Esophagus mucosa (tissue), 1 donor: Measurements from ENCODE around the gene GPI. TPM values are rescaled to one million over a fixed set of nuclear protein-coding genes. Genes with fewer than 3 reads are reported as not detected.

ENCODE experiments used
- ATAC-seq: fragments of 200-7000 bp; cut with Tn5 transposase; one replicate; pipeline ENCODE4 v1.9.1; 2020
- total RNA-seq: library from RNA; stranded (reverse); gene quantifications from one replicate; pipeline ENCODE4 v1.2.4, GENCODE V29; 2023
- donor health status: DM: yes; HTN: yes; CAD: no.

The GPI gene
- total RNA-seq, 1 donor from 2014 or later = 230 TPM

DNA sequence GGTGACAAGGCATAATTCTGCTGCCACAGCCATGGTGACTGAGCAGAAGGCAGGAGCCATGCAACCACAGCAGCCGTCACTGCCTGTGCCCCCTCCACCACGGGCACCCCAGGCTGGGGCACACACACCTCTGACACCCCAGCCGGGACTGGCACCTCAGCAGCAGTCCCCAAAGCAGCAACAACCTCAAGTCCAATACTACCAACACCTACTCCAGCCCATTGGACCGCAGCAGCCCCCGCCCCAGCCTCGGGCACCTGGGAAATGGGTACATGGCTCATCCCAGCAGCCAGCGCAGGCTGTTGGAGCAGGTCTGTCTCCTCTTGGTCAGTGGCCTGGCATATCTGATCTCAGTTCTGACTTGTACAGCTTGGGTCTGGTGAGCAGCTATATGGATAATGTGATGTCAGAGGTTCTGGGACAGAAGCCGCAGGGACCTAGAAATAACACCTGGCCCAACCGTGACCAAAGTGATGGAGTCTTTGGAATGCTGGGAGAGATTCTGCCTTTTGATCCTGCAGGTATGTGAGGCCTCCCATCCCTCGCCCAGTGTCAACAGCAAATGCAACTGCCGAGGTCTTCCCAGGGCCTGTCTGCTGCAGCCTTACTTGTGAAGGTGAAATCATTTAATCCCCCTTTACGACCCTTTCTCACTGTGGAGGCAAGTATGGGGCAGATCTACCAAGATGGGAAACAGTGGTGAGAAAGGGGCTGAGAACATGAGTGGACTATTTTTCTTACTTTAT lies 22.9 kb upstream of the GPI start:
- ATAC-seq = no peak

DNA sequence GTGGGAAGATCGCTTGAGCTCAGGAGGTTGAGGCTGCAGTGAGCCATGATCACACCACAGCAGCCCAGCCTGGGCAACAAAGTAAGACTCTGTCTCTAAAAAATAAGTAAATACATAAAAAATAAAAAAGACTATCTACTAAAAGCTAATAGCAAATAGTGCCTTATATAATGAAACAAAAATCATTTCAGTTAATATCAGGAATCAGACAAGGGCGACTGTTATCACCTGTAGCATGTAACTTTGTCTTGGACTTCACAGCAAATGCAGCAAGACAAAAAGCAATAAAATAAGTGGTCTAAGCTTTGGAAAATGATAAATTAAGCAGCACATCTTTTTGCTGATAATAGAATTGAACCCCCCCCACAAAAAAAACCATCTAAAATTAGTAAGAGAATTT lies 21.2 kb upstream of the GPI start:
- ATAC-seq = no peak

DNA sequence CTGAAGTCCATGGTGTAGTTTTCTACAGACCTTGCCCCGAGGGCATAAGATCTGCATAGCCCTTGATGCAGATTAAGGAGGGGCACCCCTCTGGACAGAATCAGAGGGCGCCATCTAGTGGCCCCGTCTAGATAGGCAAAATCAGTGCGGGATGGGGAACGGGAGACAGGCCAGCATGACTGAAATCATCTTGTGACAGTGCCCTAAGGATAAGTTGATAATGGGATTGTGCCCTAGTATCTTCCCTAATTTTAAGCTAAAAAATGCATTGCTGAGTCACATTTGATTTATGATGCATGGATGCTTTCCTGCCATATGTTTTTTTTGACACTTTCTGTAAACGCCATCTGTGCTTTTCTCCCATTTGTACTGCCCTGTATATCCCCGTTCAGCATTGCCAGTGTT lies 19.0 kb upstream of the GPI start:
- peak; percentile 62 for ATAC-seq

DNA sequence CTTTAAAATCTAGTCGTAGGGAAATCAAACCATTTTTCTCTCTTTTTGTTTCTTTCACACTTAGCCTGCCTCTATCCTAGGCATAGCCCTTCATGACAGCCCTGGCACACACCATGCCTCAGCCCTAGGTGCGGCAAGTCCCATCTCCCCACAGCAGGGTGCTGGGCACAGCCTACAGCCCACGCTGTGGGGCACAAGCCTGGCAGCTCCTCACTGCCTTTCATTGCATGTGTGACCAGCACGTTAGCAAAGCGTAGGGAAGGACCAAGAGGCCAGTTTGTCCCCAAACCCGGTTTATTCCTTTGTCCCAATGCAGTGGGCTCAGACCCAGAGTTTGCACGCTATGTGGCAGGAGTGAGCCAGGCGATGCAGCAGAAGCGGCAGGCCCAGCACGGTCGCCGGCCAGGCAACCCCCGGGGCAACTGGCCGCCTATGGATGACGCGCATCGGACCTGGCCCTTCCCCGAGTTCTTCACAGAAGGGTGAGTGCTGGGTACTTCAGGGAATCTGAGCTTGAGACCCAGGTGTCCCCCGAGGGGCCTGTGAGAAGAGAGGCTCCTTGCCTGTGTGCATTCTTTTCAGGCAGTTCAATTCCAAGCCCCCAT lies 17.3 kb upstream of the GPI start:
- ATAC-seq = peak; percentile 28

DNA sequence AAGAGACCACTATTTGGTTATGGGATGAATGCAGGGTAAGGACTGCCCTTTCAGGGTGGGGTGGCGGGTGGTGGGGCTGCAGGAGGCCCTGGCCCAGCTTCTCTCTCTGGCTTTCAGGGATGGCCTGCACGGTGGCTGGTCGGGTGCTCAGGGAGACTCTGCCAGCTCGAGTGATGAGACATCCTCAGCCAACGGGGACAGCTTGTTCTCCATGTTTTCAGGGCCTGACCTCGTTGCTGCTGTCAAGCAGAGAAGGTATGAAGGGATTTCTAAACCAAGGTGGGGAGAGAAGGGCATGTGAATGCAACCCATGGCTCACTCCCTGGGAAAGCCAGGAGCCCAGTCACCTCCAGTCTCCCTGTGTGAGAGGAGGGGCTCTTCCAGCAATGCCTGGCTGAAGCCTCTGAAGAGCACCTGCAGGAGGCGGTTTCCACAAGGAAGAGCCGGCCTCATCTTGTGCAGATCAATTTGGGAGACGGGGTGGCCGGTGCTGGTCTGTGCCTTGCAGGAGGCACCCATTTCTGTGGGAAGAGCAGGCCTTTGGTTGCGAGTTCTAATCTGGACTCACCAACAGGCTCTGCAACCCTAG lies 16.0 kb upstream of the GPI start:
- ATAC-seq = no peak

GRCh38 chr19:34350161-34350561 lies 14.8 kb upstream of the GPI start:
- no peak for ATAC-seq

- no peak for ATAC-seq
Observed at GRCh38 chr19:34351382-34351826, 13.6 kb upstream of the GPI start.

DNA sequence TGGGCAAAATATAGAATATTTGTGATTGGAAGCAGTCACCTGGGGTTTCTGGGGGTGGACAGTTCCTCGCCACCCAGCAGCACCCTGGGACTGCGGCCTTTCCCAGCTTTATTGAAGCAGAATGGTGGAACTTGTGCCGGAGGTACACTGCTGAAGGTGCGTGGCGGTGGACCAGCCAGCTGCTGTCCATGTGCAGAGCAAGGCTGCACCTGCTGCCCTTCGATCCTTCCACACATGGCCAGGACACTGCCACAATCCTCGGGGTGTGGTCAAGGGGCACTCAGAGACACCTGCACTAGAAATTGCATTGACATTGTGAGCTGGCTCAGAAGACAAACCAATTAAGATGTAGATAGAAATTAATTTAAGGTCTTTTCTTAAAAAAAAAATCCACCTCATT lies 11.4 kb upstream of the GPI start:
- no peak for ATAC-seq

GRCh38 chr19:34355201-34355600 lies 9.8 kb upstream of the GPI start:
- no peak for ATAC-seq

DNA sequence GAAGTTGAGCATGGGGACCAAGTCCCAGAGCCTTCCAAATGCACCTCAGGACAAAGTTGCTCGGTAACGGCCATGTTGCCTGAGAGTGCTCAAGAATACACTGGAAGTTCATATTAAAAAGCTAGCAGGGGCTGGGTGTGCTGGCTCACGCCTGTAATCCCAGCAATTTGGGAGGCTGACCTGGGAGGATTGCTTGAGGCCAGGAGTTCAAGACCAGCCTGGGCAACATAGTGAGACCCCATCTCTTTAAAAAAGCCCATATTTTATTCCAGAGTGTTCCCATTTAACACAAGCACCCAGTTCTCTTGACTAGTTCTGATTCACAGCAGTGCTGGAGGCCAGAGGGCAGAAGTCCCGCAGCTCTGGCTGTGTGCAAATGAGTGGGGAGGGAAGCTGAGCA lies 8.1 kb upstream of the GPI start:
- no peak for ATAC-seq

DNA sequence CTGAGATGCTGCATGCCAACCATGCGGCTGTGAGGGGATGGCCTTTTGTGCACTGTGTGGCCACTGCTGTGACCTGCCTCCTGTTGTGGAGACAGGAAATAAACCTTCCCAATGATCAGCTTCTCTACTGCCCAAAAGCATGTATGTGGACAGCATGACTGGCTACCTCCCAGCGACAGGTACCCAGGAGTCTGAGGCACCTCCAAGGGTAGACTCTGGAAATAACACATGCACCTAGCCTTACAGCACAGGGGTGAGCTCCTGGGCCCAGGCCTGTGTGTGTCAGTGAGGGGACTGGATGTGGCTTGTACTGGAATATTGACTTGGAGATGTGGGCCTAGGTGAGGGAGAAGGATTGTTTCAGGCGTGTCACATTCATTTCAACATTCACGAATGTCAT lies 7.6 kb upstream of the GPI start:
- ATAC-seq = no peak

DNA sequence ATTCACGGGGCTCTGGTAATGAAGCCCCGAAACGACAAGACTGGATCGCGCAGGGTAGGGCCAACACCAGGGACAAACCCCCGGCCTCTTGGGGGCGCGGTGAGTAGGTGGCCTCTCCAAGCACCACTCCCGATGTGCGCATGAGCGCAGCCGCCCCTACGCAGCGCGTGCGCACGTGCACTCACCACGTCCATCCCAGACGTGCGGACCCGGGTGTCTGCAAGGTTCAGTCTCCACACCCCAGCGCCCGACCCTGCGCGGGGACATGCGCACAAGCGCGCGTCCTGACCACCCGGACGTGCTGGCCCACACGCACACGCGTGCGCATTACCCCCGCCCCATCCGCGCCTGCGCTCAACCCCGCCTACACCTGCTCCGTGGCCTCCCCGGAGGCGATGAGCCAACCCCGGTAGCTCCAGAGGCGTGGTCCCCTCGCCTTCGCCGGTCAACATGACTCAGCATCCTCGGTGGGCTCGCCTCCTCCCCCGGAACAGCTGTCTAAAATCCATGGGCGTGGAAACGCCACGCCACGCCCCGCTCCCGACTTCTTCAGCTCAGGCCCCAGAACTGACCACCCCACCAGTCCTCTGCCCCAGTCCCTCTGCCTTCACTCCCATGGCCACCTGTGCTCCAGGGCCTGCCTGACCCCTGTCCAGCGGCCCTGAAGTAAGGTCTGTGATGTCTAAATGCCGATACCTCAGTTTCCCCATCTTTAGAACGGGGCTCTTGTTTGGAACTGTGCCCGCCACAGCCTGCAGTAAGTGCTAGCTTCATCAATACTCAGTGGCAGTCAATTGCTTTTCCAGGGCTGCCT lies 5.6 kb upstream of the GPI start:
- peak; percentile 97 for ATAC-seq

GRCh38 chr19:34359954-34360315 lies 5.1 kb upstream of the GPI start:
- ATAC-seq = no peak

DNA sequence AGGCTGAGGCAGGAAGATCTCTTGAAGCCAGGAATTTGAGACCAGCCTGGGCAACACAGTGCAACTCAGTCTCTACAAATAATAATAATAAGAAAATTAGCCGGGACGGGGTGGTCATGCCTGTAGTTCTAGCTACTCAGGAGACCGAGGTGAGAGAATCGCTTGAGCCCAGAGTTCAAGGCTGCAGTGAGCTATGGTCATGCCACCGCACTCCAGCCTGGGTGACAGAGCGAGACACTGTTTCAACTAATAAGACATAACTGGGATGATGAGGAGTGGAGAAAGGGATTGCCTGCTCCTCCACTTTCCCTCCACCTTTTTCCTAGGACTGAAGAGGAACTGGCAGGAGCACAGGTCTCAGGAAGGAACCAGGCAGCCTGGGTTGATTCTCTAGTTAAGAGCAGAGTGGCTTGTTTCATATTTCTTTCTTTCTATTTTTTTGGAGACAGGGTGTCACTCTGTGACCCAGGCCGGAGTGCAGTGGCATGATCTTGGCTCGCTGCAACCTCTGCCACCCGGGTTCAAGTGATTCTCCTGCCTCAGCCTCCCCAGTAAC lies 4.6 kb upstream of the GPI start:
- no peak for ATAC-seq

DNA sequence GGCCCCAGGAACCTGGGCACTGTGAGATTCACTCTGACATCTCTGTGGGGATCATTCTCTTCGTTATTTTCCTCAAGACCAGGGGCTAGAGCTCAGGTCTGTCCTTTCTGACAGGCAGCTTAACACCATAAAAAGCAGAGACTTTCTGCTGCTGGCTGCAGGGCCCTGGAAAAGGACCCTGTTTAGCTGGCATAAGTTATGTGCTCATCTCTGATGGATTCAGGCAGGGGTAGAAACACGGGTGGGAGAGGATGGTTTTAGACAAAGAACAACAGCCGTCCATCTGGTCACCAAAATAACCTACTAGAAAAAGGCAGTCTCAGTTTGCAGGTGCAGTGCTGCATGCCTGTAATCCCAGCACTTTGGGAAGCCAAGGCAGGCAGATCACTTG lies 2.3 kb upstream of the GPI start:
- ATAC-seq = no peak

DNA sequence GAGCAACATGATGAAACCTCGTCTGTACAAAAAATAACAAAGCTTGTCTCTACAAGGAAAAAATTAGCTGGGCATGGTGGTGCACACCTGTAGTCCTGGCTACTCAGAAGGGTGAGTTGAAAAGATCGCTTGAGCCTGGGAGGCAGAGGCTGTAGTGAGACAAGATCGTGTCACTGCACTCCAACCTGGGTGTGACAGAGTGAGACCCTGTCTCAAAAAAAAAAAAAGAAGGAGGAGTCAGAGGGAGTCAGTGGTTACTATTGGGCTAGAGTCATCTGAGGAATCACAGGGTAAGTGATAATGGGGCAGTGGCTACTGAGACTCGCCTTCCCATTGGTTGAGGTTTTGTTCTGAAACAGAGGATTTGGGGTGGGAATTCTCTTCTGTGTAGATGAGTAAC lies 1.9 kb upstream of the GPI start:
- ATAC-seq = no peak

GRCh38 chr19:34363930-34364329 lies 1.1 kb upstream of the GPI start:
- ATAC-seq = no peak

DNA sequence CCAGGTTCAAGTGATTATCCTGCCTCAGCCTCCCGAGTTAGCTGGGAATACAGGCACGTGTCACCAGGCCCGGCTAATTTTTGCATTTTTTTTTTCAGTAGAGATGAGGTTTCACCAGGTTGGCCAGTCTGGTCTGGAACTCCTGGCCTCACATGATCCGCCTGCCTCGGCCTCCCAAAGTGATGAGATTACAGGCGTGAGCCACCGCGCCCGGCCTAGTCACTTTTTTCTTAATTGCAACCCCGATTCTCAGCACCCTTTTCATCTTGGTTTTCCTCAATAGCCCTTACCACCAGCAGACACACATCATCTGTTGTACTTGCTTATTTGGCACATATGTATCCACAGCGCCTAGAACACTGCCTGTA lies 550 bp upstream of the GPI start:
- ATAC-seq = no peak

- ATAC-seq = peak; percentile 22
Observed at GRCh38 chr19:34365463-34366401, 736 bp downstream of the GPI start.

DNA sequence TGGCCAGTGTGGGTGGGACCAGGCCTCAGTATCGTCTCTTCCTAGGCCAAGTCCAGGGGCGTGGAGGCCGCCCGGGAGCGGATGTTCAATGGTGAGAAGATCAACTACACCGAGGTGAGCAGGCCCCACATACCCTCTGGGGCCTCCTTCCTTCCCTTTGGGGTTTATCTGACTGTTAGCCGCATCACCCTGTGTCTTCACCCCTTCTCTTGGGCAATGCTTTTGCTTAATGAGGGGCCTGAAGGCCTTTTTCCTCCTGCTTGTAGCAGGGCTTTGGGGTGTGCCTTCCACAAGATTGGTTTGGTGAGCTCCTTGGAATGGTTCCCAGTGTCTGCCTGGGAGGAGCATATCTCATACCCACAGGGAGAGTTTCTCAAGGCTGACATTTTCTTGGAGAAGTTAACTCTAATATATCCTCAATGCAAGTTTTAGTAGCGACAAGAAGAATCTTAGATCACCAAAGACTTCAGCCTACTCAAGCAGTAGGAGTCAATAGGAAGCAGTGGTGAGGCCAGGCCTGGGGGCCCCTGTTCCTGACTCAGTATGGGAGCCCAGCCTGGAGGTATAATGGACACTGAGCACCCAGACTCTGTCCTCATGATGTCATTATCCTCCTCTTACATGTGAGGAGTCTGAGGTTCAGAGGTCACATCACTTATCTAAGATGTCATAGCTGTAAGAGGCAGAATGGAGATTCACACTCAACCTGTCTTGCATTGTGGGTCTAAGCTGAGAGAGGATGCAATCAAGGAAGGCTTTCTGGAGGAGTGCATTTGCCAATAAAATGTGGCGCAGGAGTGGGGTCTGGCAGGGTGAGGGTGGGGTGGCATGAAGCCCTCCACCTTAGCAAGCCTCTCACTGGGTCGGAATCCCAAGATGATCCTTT lies 2.0 kb downstream of the GPI start:
- peak; percentile 42 for ATAC-seq

DNA sequence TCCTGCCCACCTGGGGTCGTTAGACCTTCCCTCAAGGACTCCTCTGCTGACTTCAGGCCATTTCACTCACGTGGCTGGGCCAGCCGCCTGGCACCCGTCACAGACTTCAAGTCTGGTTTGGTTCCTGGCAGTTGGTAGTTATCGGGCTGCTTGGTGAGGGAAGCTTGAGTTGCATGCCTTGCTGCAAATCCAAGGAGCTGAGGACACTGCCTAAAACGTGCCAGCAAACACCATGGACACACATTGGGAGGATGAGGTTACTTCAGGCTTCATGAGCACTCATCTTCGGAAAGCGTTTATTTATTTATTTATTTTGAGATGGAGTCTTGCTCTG lies 2.6 kb downstream of the GPI start:
- no peak for ATAC-seq
